HG03565 (cell line): ENCODE measurements around the gene NPAS4.
"Not testable (repeated sequence)": the region's sequence is repeated elsewhere in the genome, so short reads cannot be mapped to it uniquely, and the experiment has no call there.

Experiments
- ATAC-seq: cut with Tn5 transposase; IDR thresholded peaks from one replicate; pipeline ENCODE4 v1.9.1; 2021; ENCODE audit warnings: mild to moderate bottlenecking, moderate library complexity; ENCODE audit not compliant: unreplicated experiment

NPAS4 gene

GRCh38 chr11:66417000-66417399 is 3.8 kb upstream of the NPAS4 start:
- no peak for ATAC-seq

GRCh38 chr11:66418168-66418985 is 2.5 kb upstream of the NPAS4 start:
- ATAC-seq, result no peak

GRCh38 chr11:66418986-66419308 is 1.9 kb upstream of the NPAS4 start:
- ATAC-seq, result no peak

GRCh38 chr11:66419825-66420224 is 1.0 kb upstream of the NPAS4 start:
- no peak for ATAC-seq

- no peak for ATAC-seq
Measured at GRCh38 chr11:66421492-66422205, 814 bp downstream of the NPAS4 start.

- ATAC-seq, result no peak
Measured at GRCh38 chr11:66426314-66426713, 5.5 kb downstream of the NPAS4 start.

GRCh38 chr11:66428933-66429332 is 8.1 kb downstream of the NPAS4 start:
- ATAC-seq, result no peak

GRCh38 chr11:66429983-66430602 is 9.3 kb downstream of the NPAS4 start:
- ATAC-seq, result no peak

GRCh38 chr11:66431287-66431686 is 10.5 kb downstream of the NPAS4 start:
- ATAC-seq, result not testable (repeated sequence)

GRCh38 chr11:66431871-66432329 is 11.1 kb downstream of the NPAS4 start:
- ATAC-seq, result not testable (repeated sequence)

- ATAC-seq, result no peak
Measured at GRCh38 chr11:66432597-66432996, 11.8 kb downstream of the NPAS4 start.

- no peak for ATAC-seq
Measured at GRCh38 chr11:66437979-66438503, 17.2 kb downstream of the NPAS4 start.

- peak; percentile 84 for ATAC-seq
Measured at GRCh38 chr11:66438504-66439466, 17.9 kb downstream of the NPAS4 start, which contains the start of gene MRPL11. TSS of gene MRPL11 (minus strand) at chr11:66438848. CDS start at chr11:66438754, 94 bp downstream.

GRCh38 chr11:66440101-66440939 is 19.5 kb downstream of the NPAS4 start:
- ATAC-seq, result not testable (repeated sequence)

GRCh38 chr11:66440940-66441282 is 20.1 kb downstream of the NPAS4 start:
- ATAC-seq, result not testable (repeated sequence)

GRCh38 chr11:66443602-66444001 is 22.8 kb downstream of the NPAS4 start:
- no peak for ATAC-seq

- no peak for ATAC-seq
Measured at GRCh38 chr11:66447012-66447411, 26.2 kb downstream of the NPAS4 start.

- ATAC-seq, result no peak
Measured at GRCh38 chr11:66448523-66448922, 27.7 kb downstream of the NPAS4 start.

- ATAC-seq, result no peak
Measured at GRCh38 chr11:66450560-66450959, 29.7 kb downstream of the NPAS4 start.
